Gastroesophageal sphincter (tissue), 3 donors: ENCODE results near the gene DNAH17.

Source experiments
- CTCF ChIP-seq, 4 experiments: fragments of 200-600 bp in 2 of 4; fragments of 450-650 bp in 2 of 4; sonication (generic) in 1 of 4; IDR thresholded peaks; one replicate each; pipeline ENCODE4 v1.5.1; 2017 to 2019; ENCODE audit warnings: antibody characterized with exemption in 4 of 4, mild to moderate bottlenecking in 2 of 4, moderate library complexity in 2 of 4
- EP300 ChIP-seq: sonication (generic); formaldehyde crosslinking; IDR thresholded peaks from one replicate; pipeline ENCODE4 v1.6.1; 2017; ENCODE audit warnings: antibody characterized with exemption, mild to moderate bottlenecking
- POLR2A ChIP-seq, 2 donors: fragments of 450-650 bp; IDR thresholded peaks; one replicate each; pipeline ENCODE4 v1.6.1; 2017; ENCODE audit warnings: antibody characterized with exemption in 2 of 2, mild to moderate bottlenecking in 2 of 2, moderate library complexity in 1 of 2
- POLR2AphosphoS5 ChIP-seq: sonication (generic); formaldehyde crosslinking; IDR thresholded peaks from one replicate; pipeline ENCODE4 v1.6.1; 2017; ENCODE audit warnings: antibody characterized with exemption

DNA sequence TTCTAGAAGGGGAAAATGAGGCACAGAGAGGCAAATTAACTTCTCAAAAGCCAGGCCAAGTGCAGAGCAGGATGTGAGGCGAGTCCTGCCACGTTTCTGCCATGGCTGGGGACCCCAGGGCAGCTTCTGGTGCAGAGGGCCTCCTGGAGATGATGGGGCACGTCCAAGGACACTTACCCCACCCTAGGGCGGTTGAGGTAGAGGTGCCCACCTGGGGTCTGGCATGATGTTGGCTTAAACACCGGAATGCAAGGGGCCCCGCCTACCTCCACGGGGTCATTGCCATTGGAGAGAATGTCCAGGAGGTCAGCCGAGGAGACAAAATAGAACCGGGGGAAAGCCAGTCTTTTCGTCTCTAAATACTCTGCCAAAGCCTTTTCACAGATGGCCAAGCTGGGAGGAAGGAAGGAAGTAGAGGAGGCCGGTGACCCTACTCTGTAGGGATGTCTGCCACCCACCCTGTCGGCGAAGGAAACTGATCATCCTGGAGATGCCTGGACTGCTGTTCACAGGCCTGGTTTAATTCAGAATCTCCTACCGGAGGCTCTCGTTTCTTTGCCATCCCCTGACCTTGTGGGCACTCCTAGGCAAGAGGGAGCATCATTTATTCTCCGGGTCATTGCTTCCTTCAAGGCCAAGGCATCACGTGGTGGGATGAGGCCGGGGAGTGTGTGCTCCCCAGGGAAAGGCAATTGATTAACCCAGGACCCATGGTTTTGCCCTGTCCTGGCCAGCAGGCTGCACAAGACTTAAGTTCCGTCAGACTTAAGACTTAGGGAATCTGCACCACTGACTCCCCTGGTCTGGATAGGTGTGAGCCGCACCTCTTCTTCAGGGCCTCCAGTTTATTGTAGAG lies 70.5 kb downstream of the DNAH17 start:
- no peak for TF ChIP-seq POLR2A (IDR thresholded peaks at IDR 0.05)
- TF ChIP-seq CTCF (IDR thresholded peaks at IDR 0.05) = no peak
- no peak for TF ChIP-seq EP300
- TF ChIP-seq POLR2AphosphoS5 = no peak
